Measurements from ENCODE around the gene WNT9A. TPM values are rescaled to one million over a fixed set of nuclear protein-coding genes. Genes with fewer than 3 reads are reported as not detected.

Gene WNT9A
- total RNA-seq, 1 experiment from 2014 or later: not detected

DNA sequence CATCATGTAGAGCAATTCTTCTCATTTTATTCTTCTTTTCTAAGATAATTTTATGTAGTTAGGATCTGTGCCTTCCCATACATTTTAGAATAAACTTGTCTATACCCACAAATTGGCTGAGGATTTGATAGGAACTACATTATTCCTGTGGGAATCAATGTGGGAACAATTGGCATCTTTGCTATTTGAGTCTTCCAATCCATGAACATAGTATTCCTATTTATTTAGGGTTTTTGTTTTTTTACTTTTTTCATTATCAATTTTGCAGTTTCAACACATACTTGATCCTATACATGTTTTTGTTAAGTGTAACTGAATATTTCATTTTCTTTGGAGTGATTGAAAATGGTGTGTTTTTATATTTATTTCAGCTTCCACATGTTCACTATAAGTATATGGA lies 8.1 kb upstream of the WNT9A start:
- no TSS peak for BruUV-seq (replicated peaks)
- H3K27me3 ChIP-seq (replicated peaks; ENCODE audit: insufficient read depth, low read depth, low read length, poor library complexity): peaks cover 28% of the 10 kb centered on the region
- H3K4me1 ChIP-seq (ENCODE audit: insufficient read depth, low read length, poor library complexity, severe bottlenecking): no peaks in the 10 kb centered on the region
- ChIA-PET CTCF (no interaction called here), POLR2A (ENCODE audit: low non-redundant PET) (no interaction called here)
- no peak for DNase-seq (ENCODE audit: low spot score)
- intact Hi-C loops (cut with micrococcal nuclease; ENCODE audit: unreplicated experiment): no loop called here
- H3K27ac ChIP-seq (ENCODE audit: low read depth, low read length, poor library complexity, severe bottlenecking): no peak overlapping the region
- no peak overlapping the region for H3K4me3 ChIP-seq (ENCODE audit: low read depth, low read length, poor library complexity, severe bottlenecking)
- H3K9me3 ChIP-seq (ENCODE audit: low read depth, low read length, poor library complexity, severe bottlenecking): peaks cover 7% of the 10 kb centered on the region
- TF ChIP-seq CTCF (conservative IDR thresholded peaks at IDR 0.05; ENCODE audit: low read depth, low read length) (no peak), EZH2 (IDR thresholded peaks at IDR 0.05; ENCODE audit: borderline replicate concordance, low read depth, low read length, poor library complexity, severe bottlenecking) (no peak)
- no peaks in the 10 kb centered on the region for H3K36me3 ChIP-seq (ENCODE audit: insufficient read depth, low read length, poor library complexity, severe bottlenecking)

DNA sequence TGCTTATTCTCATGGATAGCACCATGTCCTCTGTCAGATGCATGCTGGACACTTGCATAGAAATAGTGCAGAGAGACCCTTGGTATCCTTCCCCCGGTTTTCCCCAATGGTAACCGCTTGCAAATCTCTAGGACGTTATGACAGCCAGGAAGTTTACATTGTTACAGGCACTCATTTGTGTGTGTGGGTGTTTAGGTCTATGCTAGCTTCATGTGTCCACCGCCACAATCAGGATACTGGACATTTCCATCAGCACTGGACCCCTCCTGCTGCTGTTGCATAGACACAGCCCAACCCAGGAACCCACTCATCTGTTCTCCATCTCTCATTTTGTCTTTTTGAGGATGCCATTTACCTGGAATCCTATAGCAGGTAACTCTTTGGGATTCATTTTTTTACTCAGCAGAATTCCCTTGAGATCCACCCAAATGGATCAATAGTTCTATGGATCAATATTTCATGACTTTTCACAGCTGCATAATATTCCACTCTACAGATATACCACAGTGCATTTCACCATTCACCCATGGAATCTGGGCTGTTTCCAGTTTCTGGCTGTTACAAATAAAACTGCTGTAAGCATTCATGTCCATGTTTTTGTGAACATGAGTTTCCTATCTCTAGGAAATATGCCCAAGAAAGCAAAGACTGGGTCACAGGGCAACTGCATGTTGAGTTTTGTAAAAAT lies 6.6 kb upstream of the WNT9A start:
- H3K9me3 ChIP-seq (ENCODE audit: low read depth, low read length, poor library complexity, severe bottlenecking): peaks cover 7% of the 10 kb centered on the region
- no peak for TF ChIP-seq EZH2 (IDR thresholded peaks at IDR 0.05; ENCODE audit: borderline replicate concordance, low read depth, low read length, poor library complexity, severe bottlenecking)
- peak; percentile 32; the same call in 1 of the 2 replicates for TF ChIP-seq CTCF (conservative IDR thresholded peaks at IDR 0.05; ENCODE audit: low read depth, low read length)
- no TSS peak for BruUV-seq (replicated peaks)
- intact Hi-C loops (cut with micrococcal nuclease; ENCODE audit: unreplicated experiment): loop anchor here (5.0 kb wide), 1 partner anchor 472 kb away; no protein-coding TSS in a partner anchor
- DNase-seq (ENCODE audit: low spot score): no peak
- no peaks in the 10 kb centered on the region for H3K4me1 ChIP-seq (ENCODE audit: insufficient read depth, low read length, poor library complexity, severe bottlenecking)
- H3K36me3 ChIP-seq (ENCODE audit: insufficient read depth, low read length, poor library complexity, severe bottlenecking): no peaks in the 10 kb centered on the region
- ChIA-PET POLR2A (ENCODE audit: low non-redundant PET) (no interaction called here), CTCF (interaction anchor here (0.8 kb wide), 1 partner anchor 473 kb away, joined by 6 read pairs; no protein-coding TSS in a partner anchor)
- H3K27me3 ChIP-seq (replicated peaks; ENCODE audit: insufficient read depth, low read depth, low read length, poor library complexity): peaks cover 26% of the 10 kb centered on the region
- H3K27ac ChIP-seq (ENCODE audit: low read depth, low read length, poor library complexity, severe bottlenecking): no peak overlapping the region
- H3K4me3 ChIP-seq (ENCODE audit: low read depth, low read length, poor library complexity, severe bottlenecking): no peak overlapping the region

DNA sequence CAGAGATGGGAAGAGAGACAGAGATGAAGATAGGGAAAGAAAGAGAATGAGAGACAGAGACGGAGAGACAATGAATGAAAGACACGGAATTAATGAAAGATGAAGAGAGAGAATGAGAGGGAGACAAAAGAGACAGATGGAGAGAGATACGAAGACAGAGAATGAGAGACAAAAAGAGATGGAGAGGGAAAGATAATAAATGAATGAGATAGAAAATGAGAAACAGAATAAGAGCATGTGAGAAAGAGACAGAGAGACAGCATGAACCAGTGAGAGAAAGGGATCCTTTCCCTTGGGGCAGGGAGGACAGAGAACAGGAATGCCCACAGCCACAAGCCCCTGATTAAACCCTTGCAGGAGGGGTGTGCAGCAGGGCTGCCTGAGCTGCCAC lies 5.3 kb upstream of the WNT9A start:
- peaks cover 7% of the 10 kb centered on the region for H3K9me3 ChIP-seq (ENCODE audit: low read depth, low read length, poor library complexity, severe bottlenecking)
- H3K4me3 ChIP-seq (ENCODE audit: low read depth, low read length, poor library complexity, severe bottlenecking): no peak overlapping the region
- H3K4me1 ChIP-seq (ENCODE audit: insufficient read depth, low read length, poor library complexity, severe bottlenecking): peaks cover 6% of the 10 kb centered on the region
- POLR2A ChIA-PET (ENCODE audit: low non-redundant PET): no interaction called here
- no peaks in the 10 kb centered on the region for H3K36me3 ChIP-seq (ENCODE audit: insufficient read depth, low read length, poor library complexity, severe bottlenecking)
- no peak for DNase-seq (ENCODE audit: low spot score)
- intact Hi-C loops (cut with micrococcal nuclease; ENCODE audit: unreplicated experiment): loop anchor here (5.0 kb wide), 1 partner anchor 471 kb away; no protein-coding TSS in a partner anchor
- peaks cover 32% of the 10 kb centered on the region for H3K27me3 ChIP-seq (replicated peaks; ENCODE audit: insufficient read depth, low read depth, low read length, poor library complexity)
- CTCF ChIA-PET: interaction anchor here (0.5 to 0.8 kb wide), 3 partner anchors 40 to 460 kb away, joined by 3 to 4 read pairs (median 4); no protein-coding TSS in a partner anchor
- no peak overlapping the region for H3K27ac ChIP-seq (ENCODE audit: low read depth, low read length, poor library complexity, severe bottlenecking)
- no TSS peak for BruUV-seq (replicated peaks)
- no peak for TF ChIP-seq EZH2 (IDR thresholded peaks at IDR 0.05; ENCODE audit: borderline replicate concordance, low read depth, low read length, poor library complexity, severe bottlenecking)
- TF ChIP-seq CTCF (conservative IDR thresholded peaks at IDR 0.05; ENCODE audit: low read depth, low read length): no peak

Measured in A673 (cell line).